T47D (cell line): ENCODE results near the gene CD81.

ENCODE experiments used
- DNase-seq, 2 experiments: peaks; one replicate each; pipeline versions ENCODE4 v3.0.0 to v3.0.0-alpha.2; 2011 to 2012; ENCODE audit warnings: low read depth in 1 of 2, low spot score in 1 of 2
- JUND ChIP-seq: IDR thresholded peaks from 2 replicates; pipeline ENCODE4 v1.6.1; 2012; ENCODE audit warnings: low read depth
- in situ Hi-C: cut with HindIII; loops from 2 replicates; pipeline ENCODE4 v1.10.0; 2016; ENCODE audit warnings: low sequenced_read_pairs, low pct_unique_long_range_greater_than_20kb

CD81 gene

DNA sequence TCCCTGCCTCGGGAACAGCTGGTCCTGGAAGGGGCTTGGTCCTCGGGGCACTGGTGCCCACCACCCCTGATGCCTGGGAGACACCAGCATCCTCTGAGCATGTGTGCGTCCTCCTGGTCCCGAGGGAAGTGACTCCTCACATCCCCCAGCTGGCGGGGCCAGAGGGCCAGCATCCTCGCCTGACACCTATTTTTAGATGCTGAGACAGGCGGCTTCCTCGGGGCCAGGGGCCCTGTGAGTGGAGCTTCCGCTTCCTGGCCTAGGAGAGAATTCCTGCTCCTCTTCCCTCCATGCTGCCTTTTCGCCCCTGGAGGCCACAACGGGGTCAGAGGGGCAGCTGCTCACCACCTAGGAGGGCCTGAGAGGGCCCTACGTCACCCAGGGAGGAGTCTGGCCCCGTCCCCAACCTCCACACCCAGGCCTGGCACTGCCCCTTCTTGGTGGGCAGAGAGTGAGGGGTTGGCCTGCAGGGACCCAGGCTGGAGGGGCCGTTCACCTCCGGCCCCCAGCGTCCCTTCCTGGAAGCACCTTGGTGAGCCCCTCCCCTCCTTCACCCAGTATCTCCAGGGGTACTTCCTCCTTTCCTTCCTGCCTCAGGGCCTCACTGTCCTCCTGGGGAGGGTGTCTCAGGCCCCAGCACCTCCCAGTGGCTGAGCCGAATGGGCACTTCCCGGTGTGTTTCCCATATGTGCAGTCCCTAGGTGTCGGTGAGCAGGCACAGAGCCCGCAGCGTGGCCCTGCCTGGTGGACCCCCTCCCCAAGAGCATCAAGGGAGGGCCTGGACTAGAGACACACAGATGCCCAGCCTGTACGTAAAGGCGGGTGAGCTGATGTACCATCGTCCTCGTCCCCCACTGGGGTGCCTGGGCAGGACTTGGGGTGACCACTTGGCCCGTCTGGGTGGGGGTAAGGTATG is 6.1 kb downstream of the CD81 start:
- in situ Hi-C loops, result no loop called here
- no peak for DNase-seq
- TF ChIP-seq JUND, result no peak

DNA sequence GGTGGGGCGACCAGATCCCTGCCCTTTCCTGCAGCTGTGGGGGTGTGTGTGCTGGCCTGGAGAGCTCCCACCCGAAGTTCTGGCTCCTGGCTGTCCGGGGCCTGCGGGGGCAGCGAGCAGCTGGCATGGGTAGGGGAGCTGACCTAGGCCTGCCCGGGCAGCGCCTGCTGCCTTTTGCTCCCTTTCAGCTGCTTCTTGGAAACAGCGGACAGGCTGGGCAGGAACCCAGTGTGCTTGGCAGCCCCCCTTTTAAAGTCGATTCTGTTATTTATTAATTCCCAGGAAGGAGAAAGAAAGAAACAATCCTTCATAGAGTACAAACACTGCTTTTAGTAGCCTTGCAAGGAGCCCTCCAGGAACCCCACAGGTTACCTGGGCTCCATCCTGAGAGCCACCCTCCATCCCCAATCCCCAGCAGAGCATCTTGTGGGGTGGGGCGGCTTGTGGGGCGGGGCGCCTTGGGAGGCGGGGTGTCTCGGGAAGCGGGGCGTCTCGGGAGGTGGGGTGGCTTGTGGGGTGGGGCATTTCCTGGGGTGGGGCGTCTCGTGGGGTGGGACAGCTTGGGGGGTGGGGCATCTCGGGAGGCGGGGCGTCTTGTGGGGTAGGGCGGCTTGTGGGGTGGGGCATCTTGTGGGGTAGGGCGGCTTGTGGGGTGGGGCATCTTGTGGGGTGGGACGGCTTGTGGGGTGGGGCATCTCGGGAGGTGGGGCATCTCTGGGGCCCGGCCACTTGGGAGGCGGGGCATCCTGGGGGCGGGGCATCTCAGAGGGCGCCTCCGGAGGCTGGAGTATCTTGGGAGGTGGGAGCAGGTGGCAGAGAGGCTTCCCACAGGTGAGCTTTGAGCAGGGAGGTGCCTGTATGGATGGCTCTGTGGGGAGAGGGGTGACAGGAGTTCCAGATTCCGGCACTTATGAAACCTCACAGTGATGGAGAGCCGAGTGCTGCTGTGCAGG is 7.0 kb downstream of the CD81 start:
- DNase-seq, result no peak
- in situ Hi-C loops, result no loop called here
- no peak for TF ChIP-seq JUND

DNA sequence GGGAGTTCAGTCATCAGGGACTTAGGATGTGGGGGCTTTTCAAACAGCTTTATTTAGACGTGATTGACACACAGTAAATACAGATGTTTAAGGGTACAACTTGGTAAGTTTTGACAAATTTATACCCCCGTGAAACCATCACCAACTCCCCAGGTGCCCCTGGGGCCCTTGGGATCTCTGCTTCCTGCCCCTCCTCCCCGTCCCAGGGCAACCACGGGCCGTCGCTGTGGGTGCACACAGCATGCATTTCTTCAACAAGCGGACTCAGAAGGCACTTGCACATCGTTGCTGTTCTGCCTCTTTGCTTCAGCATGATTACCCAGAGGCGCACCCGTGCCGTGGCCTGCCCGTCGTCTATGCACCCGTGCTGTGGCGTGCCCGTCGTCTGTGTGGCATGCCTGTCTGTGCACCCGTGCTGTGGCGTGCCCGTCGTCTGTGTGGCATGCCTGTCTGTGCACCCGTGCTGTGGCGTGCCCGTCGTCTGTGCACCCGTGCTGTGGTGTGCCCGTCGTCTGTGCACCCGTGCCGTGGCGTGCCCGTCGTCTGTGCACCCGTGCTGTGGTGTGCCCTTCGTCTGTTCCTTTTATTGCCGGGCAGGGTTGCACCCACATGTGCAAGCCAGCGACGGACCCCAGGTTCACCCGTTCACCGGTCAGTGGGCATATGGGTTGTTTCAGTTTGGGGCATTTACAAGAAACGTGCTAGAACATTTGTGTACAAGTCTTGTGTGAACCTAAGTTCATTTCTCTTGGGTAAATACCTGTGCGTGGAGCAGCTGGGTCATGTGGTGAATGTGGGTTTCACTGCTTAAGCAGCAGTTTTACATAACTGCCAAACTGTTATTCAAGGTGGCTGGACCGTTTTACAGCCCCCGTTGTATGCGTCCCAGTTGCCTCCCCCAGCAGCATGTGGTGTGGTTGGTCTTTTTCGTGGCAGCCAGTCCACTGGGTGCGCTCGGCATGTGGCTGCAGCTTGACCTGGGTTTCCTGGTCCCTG is 8.3 kb downstream of the CD81 start:
- in situ Hi-C loops, result no loop called here
- DNase-seq, result no peak
- no peak for TF ChIP-seq JUND

DNA sequence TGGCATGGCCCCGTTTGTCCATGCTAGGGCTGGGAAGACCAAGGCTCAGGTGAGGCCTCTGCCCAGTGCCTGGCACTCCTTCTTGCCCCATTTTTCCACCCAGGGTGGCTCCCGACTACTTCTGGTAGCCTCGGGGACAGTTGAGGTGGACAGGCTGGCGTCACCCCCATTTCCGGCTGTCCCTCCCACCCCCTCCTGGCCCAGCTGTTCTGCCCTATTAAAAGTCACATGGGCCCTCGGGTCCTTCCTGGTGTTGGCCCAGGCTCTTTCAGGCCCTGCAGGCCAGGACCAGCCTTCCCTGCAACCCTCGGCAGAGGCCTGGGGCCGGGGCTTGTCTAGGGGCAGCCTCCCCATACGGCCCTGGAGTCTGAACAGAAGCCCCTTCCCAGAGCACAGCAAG is 9.5 kb downstream of the CD81 start:
- TF ChIP-seq JUND, result no peak
- DNase-seq, result no peak
- in situ Hi-C loops, result no loop called here

- in situ Hi-C loops, result no loop called here
- no peak for TF ChIP-seq JUND
- DNase-seq, result no peak
Measured at GRCh38 chr11:2387266-2387987, 10.3 kb downstream of the CD81 start.

- TF ChIP-seq JUND, result no peak
- in situ Hi-C loops, result no loop called here
- DNase-seq, result no peak
Measured at GRCh38 chr11:2388431-2389376, 11.6 kb downstream of the CD81 start.

GRCh38 chr11:2389377-2390026 is 12.4 kb downstream of the CD81 start:
- DNase-seq, result no peak
- no peak for TF ChIP-seq JUND
- in situ Hi-C loops, result no loop called here

GRCh38 chr11:2390091-2390724 is 13.1 kb downstream of the CD81 start:
- in situ Hi-C loops, result no loop called here
- no peak for TF ChIP-seq JUND
- no peak for DNase-seq

- no peak for DNase-seq
- no peak for TF ChIP-seq JUND
- in situ Hi-C loops, result no loop called here
Measured at GRCh38 chr11:2390725-2391151, 13.6 kb downstream of the CD81 start.
